GM19324 (cell line): Measurements from ENCODE around the gene MIS12.

Source experiments
- ATAC-seq: cut with Tn5 transposase; IDR thresholded peaks from one replicate; pipeline ENCODE4 v1.9.1; 2021; ENCODE audit warnings: mild to moderate bottlenecking, moderate library complexity; ENCODE audit not compliant: unreplicated experiment, low FRiP score

MIS12 gene

GRCh38 chr17:5486206-5487124 is at the start of gene MIS12:
Gene MIS12, plus strand, starts transcription at chr17:5486566. Its CDS starts 2,297 bp downstream, at chr17:5488863.
- ATAC-seq = peak; percentile 84

GRCh38 chr17:5437721-5438317 is 48.5 kb upstream of the MIS12 start:
- no peak for ATAC-seq

GRCh38 chr17:5438716-5439445 is 47.5 kb upstream of the MIS12 start, which contains the start of gene C1QBP:
Gene C1QBP, minus strand, starts transcription at chr17:5439155. Its CDS starts 82 bp downstream, at chr17:5439073.
- ATAC-seq = peak; percentile 82

GRCh38 chr17:5439446-5439764 is 47.0 kb upstream of the MIS12 start:
- ATAC-seq = peak; percentile 4

- ATAC-seq = no peak
Observed at GRCh38 chr17:5443728-5444127, 42.6 kb upstream of the MIS12 start.

- no peak for ATAC-seq
Observed at GRCh38 chr17:5444209-5444608, 42.2 kb upstream of the MIS12 start.

- no peak for ATAC-seq
Observed at GRCh38 chr17:5446786-5447185, 39.6 kb upstream of the MIS12 start.

GRCh38 chr17:5464717-5465507 is 21.5 kb upstream of the MIS12 start:
- no peak for ATAC-seq

- no peak for ATAC-seq
Observed at GRCh38 chr17:5466295-5466694, 20.1 kb upstream of the MIS12 start.

GRCh38 chr17:5467416-5467815 is 18.9 kb upstream of the MIS12 start:
- no peak for ATAC-seq

GRCh38 chr17:5468075-5468473 is 18.3 kb upstream of the MIS12 start:
- no peak for ATAC-seq

- no peak for ATAC-seq
Observed at GRCh38 chr17:5472511-5472910, 13.9 kb upstream of the MIS12 start.

- ATAC-seq = no peak
Observed at GRCh38 chr17:5473906-5474305, 12.5 kb upstream of the MIS12 start.

GRCh38 chr17:5478992-5479391 is 7.4 kb upstream of the MIS12 start:
- ATAC-seq = no peak

- ATAC-seq = no peak
Observed at GRCh38 chr17:5480962-5481361, 5.4 kb upstream of the MIS12 start.

GRCh38 chr17:5481451-5481850 is 4.9 kb upstream of the MIS12 start:
- ATAC-seq = no peak

- peak; percentile 33 for ATAC-seq
Observed at GRCh38 chr17:5485270-5486205, 828 bp upstream of the MIS12 start, which contains the start of gene DERL2. Gene DERL2, minus strand, starts transcription at chr17:5486178. Its CDS starts 17 bp downstream, at chr17:5486161.

- no peak for ATAC-seq
Observed at GRCh38 chr17:5488752-5489151, 2.4 kb downstream of the MIS12 start.

- no peak for ATAC-seq
Observed at GRCh38 chr17:5492970-5493369, 6.6 kb downstream of the MIS12 start.
